OCI-LY7 (cell line): ENCODE measurements around the gene BIRC2. TPM values are rescaled to one million over a fixed set of nuclear protein-coding genes. Genes with fewer than 3 reads are reported as not detected.

ENCODE experiments used
- BruUV-seq: library from RNA; stranded (reverse); fragments of 400-500 nt; replicated peaks from 2 replicates; lab custom pipeline; 2021; lab: Mats Ljungman, UMichigan
- CTCF ChIA-PET: fragments of 300-600 bp; sonication (Branson Sonifier 250); formaldehyde crosslinking; loops from one replicate; lab custom pipeline; 2022; ENCODE audit warnings: antibody characterized with exemption; ENCODE audit not compliant: unreplicated experiment; lab: Charles Lee
- POLR2A ChIA-PET: fragments of 300-600 bp; sonication (Branson Sonifier 250); formaldehyde crosslinking; loops from one replicate; lab custom pipeline; 2022; ENCODE audit warnings: antibody characterized with exemption; lab: Charles Lee
- DNase-seq: peaks from one replicate; pipeline ENCODE4 v3.0.0-alpha.2; 2015; ENCODE audit warnings: low spot score
- H2AFZ ChIP-seq: fragments of 200-600 bp; sonication (generic), shearing (Covaris generic); 2 replicates; pipeline ENCODE4 v1.6.1; 2014; ENCODE audit warnings: mild to moderate bottlenecking, antibody characterized with exemption, low read length, moderate library complexity
- H3K27ac ChIP-seq: fragments of 200-600 bp; sonication (generic); 2 replicates; pipeline ENCODE4 v1.5.1; 2014; ENCODE audit warnings: mixed run types, low read depth, mild to moderate bottlenecking, moderate library complexity, low read length, inconsistent platforms; ENCODE audit not compliant: poor library complexity, severe bottlenecking
- H3K36me3 ChIP-seq: fragments of 200-600 bp; sonication (generic); 2 replicates; pipeline ENCODE4 v1.6.1; 2014; ENCODE audit warnings: mild to moderate bottlenecking, antibody characterized with exemption, low read length, moderate library complexity, mixed read lengths; ENCODE audit not compliant: insufficient read depth
- H3K4me1 ChIP-seq: fragments of 200-600 bp; sonication (generic); 2 replicates; pipeline ENCODE4 v1.5.1; 2014; ENCODE audit warnings: mild to moderate bottlenecking, low read length; ENCODE audit not compliant: insufficient read depth, poor library complexity, severe bottlenecking
- H3K4me2 ChIP-seq: fragments of 200-600 bp; sonication (generic); 2 replicates; pipeline ENCODE4 v1.6.1; 2014; ENCODE audit warnings: mild to moderate bottlenecking, low read length
- H3K4me3 ChIP-seq: fragments of 200-600 bp; sonication (generic); 2 replicates; pipeline ENCODE4 v1.5.1; 2014; ENCODE audit warnings: mild to moderate bottlenecking, low read depth, low read length; ENCODE audit not compliant: poor library complexity, severe bottlenecking
- H3K79me2 ChIP-seq: fragments of 200-600 bp; sonication (generic); 2 replicates; pipeline ENCODE4 v1.6.1; 2016; ENCODE audit warnings: low read depth, mild to moderate bottlenecking, low read length, moderate library complexity, mixed read lengths; ENCODE audit not compliant: insufficient read depth
- H3K9me2 ChIP-seq: fragments of 200-600 bp; sonication (generic); 2 replicates; pipeline ENCODE4 v1.6.1; 2016; ENCODE audit warnings: mild to moderate bottlenecking, low read length, mixed read lengths; ENCODE audit not compliant: insufficient read depth
- H3K9me3 ChIP-seq: fragments of 200-600 bp; sonication (generic); 2 replicates; pipeline ENCODE4 v1.6.1; 2014; ENCODE audit warnings: mild to moderate bottlenecking, mixed run types, low read length, mixed read lengths
- H4K20me1 ChIP-seq: fragments of 200-600 bp; sonication (generic); 2 replicates; pipeline ENCODE4 v1.6.1; 2014; ENCODE audit warnings: mild to moderate bottlenecking, antibody characterized with exemption, low read length, moderate library complexity, mixed read lengths; ENCODE audit not compliant: insufficient read depth
- CTCF ChIP-seq: fragments of 200-600 bp; sonication (generic); conservative IDR thresholded peaks from 2 replicates; pipeline ENCODE4 v1.5.1; 2014; ENCODE audit warnings: mild to moderate bottlenecking, antibody characterized with exemption, low read length, moderate library complexity, mixed read lengths
- EZH2phosphoT487 ChIP-seq: fragments of 200-600 bp; sonication (generic); IDR thresholded peaks from 2 replicates; pipeline ENCODE4 v1.6.1; 2018; ENCODE audit warnings: low read depth, borderline replicate concordance, mild to moderate bottlenecking, mixed run types, antibody characterized with exemption, low read length, moderate library complexity, mixed read lengths
- intact Hi-C: fragments of 100-400 bp; cut with micrococcal nuclease; formaldehyde crosslinking; loops from one replicate; pipeline ENCODE4 v1.10.0; 2022; ENCODE audit not compliant: unreplicated experiment
- total RNA-seq, 2 experiments: library from RNA; depleted of rRNA in 1 of 2; stranded (reverse); fragments of >200 nt in 1 of 2; shearing (Covaris generic) in 1 of 2; gene quantifications; 2 replicates each; pipeline ENCODE4 v1.2.3, GENCODE V29; 2014 to 2022

The BIRC2 gene
- total RNA-seq, 2 experiments from 2014 or later = 36.1 to 38.0 TPM

- Histone ChIP-seq H3K36me3 (peaks cover 4% of the 10 kb centered on the region; the same call in 1 of the 2 replicates), H3K27ac (no peak overlapping the region), H3K9me2 (no peaks in the 10 kb centered on the region), H3K4me1 (peaks cover 40% of the 10 kb centered on the region), H4K20me1 (no peaks in the 10 kb centered on the region), H3K4me3 (no peak overlapping the region), H3K4me2 (no peak overlapping the region), H3K9me3 (peaks cover 22% of the 10 kb centered on the region), H2AFZ (no peak overlapping the region), H3K79me2 (no peaks in the 10 kb centered on the region)
- POLR2A ChIA-PET = no interaction called here
- no peak for TF ChIP-seq EZH2phosphoT487
- no peak for TF ChIP-seq CTCF
- DNase-seq = no peak
- no TSS peak for BruUV-seq
- intact Hi-C loops = no loop called here
- CTCF ChIA-PET = no interaction called here
Measured at GRCh38 chr11:102304686-102305085, 42.3 kb upstream of the BIRC2 start.

- no peak for DNase-seq
- CTCF ChIA-PET = interaction anchor here (1.8 kb wide), 1 partner anchor 11 kb away, joined by 10 read pairs; no protein-coding TSS in a partner anchor
- Histone ChIP-seq H3K27ac (peak overlapping the region; percentile 82), H3K4me3 (no peak overlapping the region), H3K36me3 (peaks cover 4% of the 10 kb centered on the region; the same call in 1 of the 2 replicates), H3K9me3 (peaks cover 22% of the 10 kb centered on the region), H3K79me2 (no peaks in the 10 kb centered on the region), H2AFZ (peak overlapping the region; percentile 92), H4K20me1 (no peaks in the 10 kb centered on the region), H3K4me1 (peaks cover 40% of the 10 kb centered on the region), H3K4me2 (peak overlapping the region; percentile 68), H3K9me2 (no peaks in the 10 kb centered on the region)
- no TSS peak for BruUV-seq
- TF ChIP-seq CTCF (no peak), EZH2phosphoT487 (no peak)
- intact Hi-C loops = no loop called here
- POLR2A ChIA-PET = interaction anchor here (0.6 to 5.0 kb wide), 4 partner anchors 12 to 144 kb away, joined by 3 to 76 read pairs (median 31); partner anchors contain the start of gene BIRC3
Measured at GRCh38 chr11:102305352-102306047, 41.5 kb upstream of the BIRC2 start.

- POLR2A ChIA-PET = interaction anchor here (0.6 to 5.0 kb wide), 7 partner anchors 12 to 253 kb away, joined by 3 to 76 read pairs (median 4); partner anchors contain the start of gene BIRC3
- no TSS peak for BruUV-seq
- TF ChIP-seq EZH2phosphoT487 (no peak), CTCF (peak; percentile 71)
- H4K20me1 ChIP-seq = no peaks in the 10 kb centered on the region
- H3K27ac ChIP-seq = peak overlapping the region; percentile 82
- peak overlapping the region; percentile 68 for H3K4me2 ChIP-seq
- peak overlapping the region; percentile 39 for H3K4me3 ChIP-seq
- no peak for DNase-seq
- CTCF ChIA-PET = interaction anchor here (0.7 to 1.8 kb wide), 2 partner anchors 11 to 14 kb away, joined by 4 to 10 read pairs; no protein-coding TSS in a partner anchor
- peaks cover 40% of the 10 kb centered on the region for H3K4me1 ChIP-seq
- H2AFZ ChIP-seq = peak overlapping the region; percentile 92
- H3K9me2 ChIP-seq = no peaks in the 10 kb centered on the region
- peaks cover 22% of the 10 kb centered on the region for H3K9me3 ChIP-seq
- H3K79me2 ChIP-seq = no peaks in the 10 kb centered on the region
- H3K36me3 ChIP-seq = peaks cover 4% of the 10 kb centered on the region; the same call in 1 of the 2 replicates
- intact Hi-C loops = no loop called here
Measured at GRCh38 chr11:102306048-102306597, 40.9 kb upstream of the BIRC2 start.
